ENCODE measurements around the gene CXCL17.
"Not testable (repeated sequence)": the region's sequence is repeated elsewhere in the genome, so short reads cannot be mapped to it uniquely, and the experiment has no call there.

The CXCL17 gene, protein sequence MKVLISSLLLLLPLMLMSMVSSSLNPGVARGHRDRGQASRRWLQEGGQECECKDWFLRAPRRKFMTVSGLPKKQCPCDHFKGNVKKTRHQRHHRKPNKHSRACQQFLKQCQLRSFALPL

GRCh38 chr19:42442833-42443232 lies at the start of gene CXCL17:
TSS of gene CXCL17 (minus strand) at chr19:42442946. CDS start at chr19:42442832, 114 bp downstream.
- Histone ChIP-seq H3K9ac (ENCODE audit: low read depth, low read length) (no peak within 1 kb of the TSS), H3K27me3 (ENCODE audit: control insufficient read depth, insufficient read depth, low read length) (peaks cover 14% of the 10 kb centered on the region), H3K4me1 (ENCODE audit: control insufficient read depth, insufficient read depth, low read length) (peaks cover 5% of the 10 kb centered on the region; the same call in 1 of the 2 replicates), H3K36me3 (ENCODE audit: control insufficient read depth, insufficient read depth, low read length) (no peaks in the 10 kb centered on the region), H3K4me3 (ENCODE audit: low read depth, low read length) (no peak within 1 kb of the TSS), H3K27ac (ENCODE audit: low read depth, low read length) (no peak within 1 kb of the TSS), H3K9me3 (ENCODE audit: control insufficient read depth, insufficient read depth, low read length) (no peaks in the 10 kb centered on the region)

DNA sequence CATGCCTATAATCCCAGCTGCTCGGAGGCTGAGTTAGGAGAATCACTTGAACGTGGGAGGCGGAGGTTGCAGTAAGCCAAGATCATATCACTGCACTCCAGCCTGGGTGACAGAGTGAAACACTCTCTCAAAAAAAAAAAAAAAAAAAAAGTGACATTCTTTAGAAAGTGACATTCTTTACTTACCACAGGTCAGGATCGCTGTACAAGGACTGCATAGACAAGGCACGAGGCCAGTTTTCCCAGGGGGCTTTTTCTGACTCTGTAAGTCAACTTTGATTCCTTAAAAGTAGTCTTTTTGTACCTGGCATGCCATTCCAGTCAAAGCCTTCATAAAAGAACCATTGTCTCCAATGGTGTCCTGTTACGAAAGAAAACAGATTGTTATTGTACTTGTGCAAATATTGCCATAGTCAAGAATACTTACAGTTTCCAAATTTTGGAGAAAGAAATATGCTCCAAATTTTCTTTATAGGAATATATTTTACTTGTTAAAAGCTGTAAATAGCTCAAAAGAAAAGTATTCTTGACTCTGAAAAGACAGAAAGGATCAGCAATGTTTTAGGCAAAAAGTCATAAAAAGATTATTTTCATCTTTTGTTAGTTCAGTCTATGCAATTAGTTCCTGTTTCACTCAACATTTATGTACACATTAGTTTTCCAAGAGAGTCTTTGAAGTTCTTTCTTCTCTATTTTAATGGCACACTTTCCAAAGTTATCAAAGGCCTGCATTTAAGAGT lies 46.2 kb upstream of the CXCL17 start:
- Histone ChIP-seq H3K27ac (ENCODE audit: low read depth, low read length) (no peak overlapping the region), H3K9me3 (ENCODE audit: control insufficient read depth, insufficient read depth, low read length) (no peaks in the 10 kb centered on the region), H3K27me3 (ENCODE audit: control insufficient read depth, insufficient read depth, low read length) (no peaks in the 10 kb centered on the region), H3K4me3 (ENCODE audit: low read depth, low read length) (no peak overlapping the region), H3K36me3 (ENCODE audit: control insufficient read depth, insufficient read depth, low read length) (no peaks in the 10 kb centered on the region), H3K4me1 (ENCODE audit: control insufficient read depth, insufficient read depth, low read length) (0 out of 2 replicates have a peak, but pooled peaks cover 4% of the 10 kb centered on the region), H3K9ac (ENCODE audit: low read depth, low read length) (no peak overlapping the region)

DNA sequence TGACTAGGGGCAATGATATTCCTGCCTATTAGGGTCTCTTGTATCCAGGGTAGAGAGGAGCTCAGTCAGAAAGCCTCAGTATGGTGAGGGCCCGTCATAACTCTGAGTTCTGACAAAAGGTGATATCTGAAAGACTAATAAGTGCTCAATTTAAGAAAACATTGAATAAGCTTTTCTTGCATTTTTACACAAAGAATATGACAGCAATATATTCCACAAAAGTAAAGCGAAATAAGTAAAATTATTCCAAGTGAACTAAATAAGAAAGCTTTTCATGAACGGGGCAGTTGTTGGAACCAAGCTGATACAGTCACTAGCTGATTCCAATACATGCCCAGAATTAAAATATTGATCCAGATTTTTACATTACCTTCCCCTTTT lies 45.0 kb upstream of the CXCL17 start:
- H3K27ac ChIP-seq (ENCODE audit: low read depth, low read length) = no peak overlapping the region
- no peak overlapping the region for H3K4me3 ChIP-seq (ENCODE audit: low read depth, low read length)
- H3K36me3 ChIP-seq (ENCODE audit: control insufficient read depth, insufficient read depth, low read length) = no peaks in the 10 kb centered on the region
- H3K9me3 ChIP-seq (ENCODE audit: control insufficient read depth, insufficient read depth, low read length) = no peaks in the 10 kb centered on the region
- H3K4me1 ChIP-seq (ENCODE audit: control insufficient read depth, insufficient read depth, low read length) = 0 out of 2 replicates have a peak, but pooled peaks cover 4% of the 10 kb centered on the region
- H3K9ac ChIP-seq (ENCODE audit: low read depth, low read length) = no peak overlapping the region
- no peaks in the 10 kb centered on the region for H3K27me3 ChIP-seq (ENCODE audit: control insufficient read depth, insufficient read depth, low read length)

GRCh38 chr19:42487032-42487797 lies 44.5 kb upstream of the CXCL17 start:
- Histone ChIP-seq H3K27me3 (ENCODE audit: control insufficient read depth, insufficient read depth, low read length) (no peaks in the 10 kb centered on the region), H3K9ac (ENCODE audit: low read depth, low read length) (no peak overlapping the region), H3K27ac (ENCODE audit: low read depth, low read length) (no peak overlapping the region), H3K36me3 (ENCODE audit: control insufficient read depth, insufficient read depth, low read length) (no peaks in the 10 kb centered on the region), H3K4me1 (ENCODE audit: control insufficient read depth, insufficient read depth, low read length) (0 out of 2 replicates have a peak, but pooled peaks cover 4% of the 10 kb centered on the region), H3K9me3 (ENCODE audit: control insufficient read depth, insufficient read depth, low read length) (no peaks in the 10 kb centered on the region), H3K4me3 (ENCODE audit: low read depth, low read length) (no peak overlapping the region)

GRCh38 chr19:42485036-42485435 lies 42.3 kb upstream of the CXCL17 start:
- not testable (repeated sequence) for H3K4me1 ChIP-seq (ENCODE audit: control insufficient read depth, insufficient read depth, low read length); H3K27ac ChIP-seq (ENCODE audit: low read depth, low read length); H3K4me3 ChIP-seq (ENCODE audit: low read depth, low read length); H3K36me3 ChIP-seq (ENCODE audit: control insufficient read depth, insufficient read depth, low read length); H3K9ac ChIP-seq (ENCODE audit: low read depth, low read length); H3K9me3 ChIP-seq (ENCODE audit: control insufficient read depth, insufficient read depth, low read length); H3K27me3 ChIP-seq (ENCODE audit: control insufficient read depth, insufficient read depth, low read length)

DNA sequence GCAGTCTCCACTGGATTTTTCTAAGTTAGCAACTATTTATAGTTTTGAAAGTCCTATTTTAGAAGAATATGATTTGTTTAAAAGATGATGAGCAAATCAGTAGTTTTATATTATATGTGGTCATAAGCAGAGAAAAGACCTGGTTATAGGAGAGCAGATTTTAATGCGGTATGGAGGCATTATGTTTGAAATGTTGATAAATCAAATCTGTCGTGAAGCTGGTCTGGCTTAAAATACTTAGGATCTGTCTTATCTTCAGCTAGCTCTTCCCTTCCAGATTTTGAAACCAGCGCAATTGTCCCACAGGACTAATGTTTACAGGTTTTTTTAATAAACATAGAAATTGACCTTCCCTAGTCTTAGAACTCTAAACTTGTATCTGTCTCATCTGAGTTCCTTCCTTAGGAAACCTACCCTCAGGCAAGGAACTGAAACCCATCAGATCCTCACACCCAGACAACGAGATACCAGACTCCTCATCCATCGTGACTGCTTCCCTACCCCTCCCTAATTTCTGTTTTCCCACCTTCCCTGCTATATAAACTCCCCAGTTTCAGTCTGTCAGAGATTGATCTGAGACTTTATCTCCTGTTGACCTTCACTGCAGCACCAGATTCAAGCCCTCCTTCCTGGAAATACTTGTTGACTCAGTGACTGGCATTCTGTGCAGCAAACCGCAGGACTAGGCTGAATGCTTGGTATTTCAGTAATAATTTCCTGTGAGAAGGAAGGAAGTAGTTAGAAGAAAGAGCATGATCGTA lies 37.8 kb upstream of the CXCL17 start:
- no peaks in the 10 kb centered on the region for H3K9me3 ChIP-seq (ENCODE audit: control insufficient read depth, insufficient read depth, low read length)
- H3K27ac ChIP-seq (ENCODE audit: low read depth, low read length) = no peak overlapping the region
- no peaks in the 10 kb centered on the region for H3K27me3 ChIP-seq (ENCODE audit: control insufficient read depth, insufficient read depth, low read length)
- no peak overlapping the region for H3K9ac ChIP-seq (ENCODE audit: low read depth, low read length)
- no peaks in the 10 kb centered on the region for H3K36me3 ChIP-seq (ENCODE audit: control insufficient read depth, insufficient read depth, low read length)
- H3K4me3 ChIP-seq (ENCODE audit: low read depth, low read length) = no peak overlapping the region
- H3K4me1 ChIP-seq (ENCODE audit: control insufficient read depth, insufficient read depth, low read length) = peaks cover 10% of the 10 kb centered on the region

DNA sequence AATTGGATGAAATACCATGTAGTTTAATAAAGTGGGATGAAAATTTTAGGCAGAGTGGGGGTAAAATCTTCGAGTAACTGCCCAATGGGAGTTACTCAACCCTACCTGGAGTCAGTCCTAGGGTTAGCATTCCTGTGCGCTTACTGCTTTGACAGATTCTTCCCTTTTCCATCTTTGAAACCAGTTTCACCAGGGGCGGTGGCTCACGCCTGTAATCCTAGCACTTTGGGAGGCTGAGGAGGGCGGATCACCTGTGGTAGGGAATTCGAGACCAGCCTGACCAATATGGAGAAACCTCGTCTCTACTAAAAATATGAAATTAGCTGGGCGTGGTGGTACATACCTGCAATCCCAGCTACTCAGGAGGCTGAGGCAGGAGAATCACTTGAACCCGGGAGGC lies 37.0 kb upstream of the CXCL17 start:
- Histone ChIP-seq H3K27me3 (ENCODE audit: control insufficient read depth, insufficient read depth, low read length) (no peaks in the 10 kb centered on the region), H3K9me3 (ENCODE audit: control insufficient read depth, insufficient read depth, low read length) (no peaks in the 10 kb centered on the region), H3K9ac (ENCODE audit: low read depth, low read length) (no peak overlapping the region), H3K4me3 (ENCODE audit: low read depth, low read length) (no peak overlapping the region), H3K27ac (ENCODE audit: low read depth, low read length) (no peak overlapping the region), H3K4me1 (ENCODE audit: control insufficient read depth, insufficient read depth, low read length) (peaks cover 15% of the 10 kb centered on the region), H3K36me3 (ENCODE audit: control insufficient read depth, insufficient read depth, low read length) (no peaks in the 10 kb centered on the region)

DNA sequence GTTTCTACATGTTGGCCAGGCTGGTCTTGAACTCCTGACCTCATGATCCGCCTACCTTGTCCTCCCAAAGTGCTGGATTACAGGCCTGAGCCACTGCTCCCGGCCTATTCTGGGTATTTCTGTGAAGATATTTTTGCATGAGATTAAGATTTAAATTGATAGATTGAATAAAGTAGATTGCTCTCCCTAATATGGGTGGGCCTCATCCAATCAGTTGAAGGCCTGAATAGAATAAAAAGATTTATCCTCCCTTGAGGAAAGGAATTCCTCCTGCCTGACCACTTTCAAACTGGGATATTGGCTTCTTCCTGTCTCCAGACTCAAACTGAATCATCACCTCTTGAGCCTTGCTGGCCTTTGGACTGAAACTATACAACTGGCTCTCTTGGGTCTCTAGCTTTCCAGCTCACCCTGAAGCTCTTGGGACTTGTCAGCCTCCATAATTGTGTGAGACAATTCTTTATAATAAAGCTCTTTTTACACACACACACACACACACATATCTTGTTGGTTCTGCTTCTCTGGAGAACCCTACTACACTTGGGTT lies 36.1 kb upstream of the CXCL17 start:
- no peaks in the 10 kb centered on the region for H3K9me3 ChIP-seq (ENCODE audit: control insufficient read depth, insufficient read depth, low read length)

DNA sequence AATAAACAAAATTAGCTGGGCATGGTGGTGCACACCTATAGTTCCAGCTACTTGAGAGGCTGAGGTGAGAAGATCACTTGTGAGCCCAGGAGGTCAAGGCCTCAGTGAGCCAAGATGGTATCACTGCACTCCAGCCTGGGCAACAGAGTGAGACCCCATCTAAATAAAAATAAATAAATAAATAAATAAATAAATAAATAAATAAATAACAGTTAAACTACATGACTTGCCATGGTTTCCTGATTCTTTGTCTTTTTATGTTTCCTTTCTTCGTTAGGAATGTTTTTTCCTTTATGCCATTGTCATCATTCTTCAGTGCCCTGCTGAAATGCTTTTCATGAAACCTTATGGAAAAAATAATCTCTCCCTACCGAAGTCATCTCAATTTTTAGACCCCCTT lies 35.2 kb upstream of the CXCL17 start:
- H3K36me3 ChIP-seq (ENCODE audit: control insufficient read depth, insufficient read depth, low read length) = no peaks in the 10 kb centered on the region
- no peak overlapping the region for H3K9ac ChIP-seq (ENCODE audit: low read depth, low read length)
- no peaks in the 10 kb centered on the region for H3K27me3 ChIP-seq (ENCODE audit: control insufficient read depth, insufficient read depth, low read length)
- H3K27ac ChIP-seq (ENCODE audit: low read depth, low read length) = no peak overlapping the region
- no peaks in the 10 kb centered on the region for H3K9me3 ChIP-seq (ENCODE audit: control insufficient read depth, insufficient read depth, low read length)
- H3K4me3 ChIP-seq (ENCODE audit: low read depth, low read length) = no peak overlapping the region
- H3K4me1 ChIP-seq (ENCODE audit: control insufficient read depth, insufficient read depth, low read length) = peaks cover 27% of the 10 kb centered on the region

More for the DNA sequence above, 36.1 kb upstream of the CXCL17 start:
- H3K27ac ChIP-seq (ENCODE audit: low read depth, low read length) = no peak overlapping the region
- no peak overlapping the region for H3K9ac ChIP-seq (ENCODE audit: low read depth, low read length)
- peaks cover 23% of the 10 kb centered on the region for H3K4me1 ChIP-seq (ENCODE audit: control insufficient read depth, insufficient read depth, low read length)
- H3K27me3 ChIP-seq (ENCODE audit: control insufficient read depth, insufficient read depth, low read length) = no peaks in the 10 kb centered on the region
- H3K36me3 ChIP-seq (ENCODE audit: control insufficient read depth, insufficient read depth, low read length) = no peaks in the 10 kb centered on the region
- no peak overlapping the region for H3K4me3 ChIP-seq (ENCODE audit: low read depth, low read length)

GRCh38 chr19:42477117-42477516 lies 34.4 kb upstream of the CXCL17 start:
- Histone ChIP-seq H3K27me3 (ENCODE audit: control insufficient read depth, insufficient read depth, low read length) (no peaks in the 10 kb centered on the region), H3K27ac (ENCODE audit: low read depth, low read length) (peak overlapping the region; percentile 63), H3K36me3 (ENCODE audit: control insufficient read depth, insufficient read depth, low read length) (no peaks in the 10 kb centered on the region), H3K4me3 (ENCODE audit: low read depth, low read length) (no peak overlapping the region), H3K9me3 (ENCODE audit: control insufficient read depth, insufficient read depth, low read length) (no peaks in the 10 kb centered on the region), H3K4me1 (ENCODE audit: control insufficient read depth, insufficient read depth, low read length) (peaks cover 35% of the 10 kb centered on the region), H3K9ac (ENCODE audit: low read depth, low read length) (no peak overlapping the region)

All from HUES48 (cell line).